ENCODE data around the gene FAM120B. TPM values are rescaled to one million over a fixed set of nuclear protein-coding genes. Genes with fewer than 3 reads are reported as not detected.

Gene FAM120B
- total RNA-seq, 1 experiment from 2014 or later: 25.2 TPM

GRCh38 chr6:170284126-170284773 lies 22.3 kb upstream of the FAM120B start:
- no peak overlapping the region for H3K27ac ChIP-seq (ENCODE audit: low read depth, low read length)
- ChIA-PET POLR2A (no interaction called here), CTCF (no interaction called here), RAD21 (ENCODE audit: low non-redundant PET in 1 of 2, low total read pairs in 2 of 2, uncharacterized antibody in 2 of 2, unreplicated experiment in 2 of 2) (no interaction called here)
- no peaks in the 10 kb centered on the region for H3K9me3 ChIP-seq (ENCODE audit: control insufficient read depth in 1 of 2, insufficient read depth in 1 of 2, low read depth in 1 of 2, low read length in 2 of 2)
- H3K9ac ChIP-seq (ENCODE audit: low read length): no peak overlapping the region
- H3K4me3 ChIP-seq (replicated peaks in 1 of 2; ENCODE audit: low read depth in 1 of 2, low read length in 2 of 2): no peak overlapping the region
- peaks cover 0 to 11% of the 10 kb centered on the region in 2 experiments; a peak in 3 of 4 replicates for H3K4me1 ChIP-seq (ENCODE audit: control insufficient read depth in 1 of 2, insufficient read depth in 2 of 2, low read length in 2 of 2)
- no peak overlapping the region for H2AFZ ChIP-seq (ENCODE audit: low read depth, low read length, poor library complexity, severe bottlenecking)
- no peak overlapping the region for H3K4me2 ChIP-seq (ENCODE audit: low read length)
- no peaks in the 10 kb centered on the region for H3K79me2 ChIP-seq (ENCODE audit: insufficient read depth, low read length)
- no peaks in the 10 kb centered on the region for H3K9me2 ChIP-seq (ENCODE audit: insufficient read depth)
- no peak for DNase-seq (ENCODE audit: low read depth, low spot score)
- intact Hi-C loops (cut with micrococcal nuclease): no loop called here
- no peaks in the 10 kb centered on the region; a peak in 1 of 4 replicates for H3K36me3 ChIP-seq (ENCODE audit: control insufficient read depth in 1 of 2, insufficient read depth in 2 of 2, low read length in 2 of 2)
- TF ChIP-seq EGR1 (IDR thresholded peaks at IDR 0.05; ENCODE audit: low read depth) (no peak), REST (IDR thresholded peaks at IDR 0.05; ENCODE audit: low read depth) (no peak), EZH2phosphoT487 (IDR thresholded peaks at IDR 0.05; ENCODE audit: borderline replicate concordance) (no peak), CEBPB (IDR thresholded peaks at IDR 0.05; ENCODE audit: low read depth) (no peak), ZFX (IDR thresholded peaks at IDR 0.05) (no peak), EZH2 (IDR thresholded peaks at IDR 0.05) (no peak), POLR2A (IDR thresholded peaks at IDR 0.05; ENCODE audit: borderline replicate concordance, extremely low read depth, insufficient read depth, insufficient read length) (no peak), MAX (IDR thresholded peaks at IDR 0.05) (no peak), SP1 (IDR thresholded peaks at IDR 0.05; ENCODE audit: low read depth) (no peak), FOSL1 (IDR thresholded peaks at IDR 0.05; ENCODE audit: low read depth) (no peak), ATF3 (IDR thresholded peaks at IDR 0.05) (no peak), RAD21 (IDR thresholded peaks at IDR 0.05; ENCODE audit: low read depth) (no peak)
- TF ChIP-seq, protein P1, sequence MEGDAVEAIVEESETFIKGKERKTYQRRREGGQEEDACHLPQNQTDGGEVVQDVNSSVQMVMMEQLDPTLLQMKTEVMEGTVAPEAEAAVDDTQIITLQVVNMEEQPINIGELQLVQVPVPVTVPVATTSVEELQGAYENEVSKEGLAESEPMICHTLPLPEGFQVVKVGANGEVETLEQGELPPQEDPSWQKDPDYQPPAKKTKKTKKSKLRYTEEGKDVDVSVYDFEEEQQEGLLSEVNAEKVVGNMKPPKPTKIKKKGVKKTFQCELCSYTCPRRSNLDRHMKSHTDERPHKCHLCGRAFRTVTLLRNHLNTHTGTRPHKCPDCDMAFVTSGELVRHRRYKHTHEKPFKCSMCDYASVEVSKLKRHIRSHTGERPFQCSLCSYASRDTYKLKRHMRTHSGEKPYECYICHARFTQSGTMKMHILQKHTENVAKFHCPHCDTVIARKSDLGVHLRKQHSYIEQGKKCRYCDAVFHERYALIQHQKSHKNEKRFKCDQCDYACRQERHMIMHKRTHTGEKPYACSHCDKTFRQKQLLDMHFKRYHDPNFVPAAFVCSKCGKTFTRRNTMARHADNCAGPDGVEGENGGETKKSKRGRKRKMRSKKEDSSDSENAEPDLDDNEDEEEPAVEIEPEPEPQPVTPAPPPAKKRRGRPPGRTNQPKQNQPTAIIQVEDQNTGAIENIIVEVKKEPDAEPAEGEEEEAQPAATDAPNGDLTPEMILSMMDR (IDR thresholded peaks at IDR 0.05 in 2 of 3, conservative IDR thresholded peaks at IDR 0.05 in 1 of 3; ENCODE audit: borderline replicate concordance in 1 of 3, insufficient read depth in 1 of 3, low read depth in 2 of 3, low read length in 2 of 3): no peak
- no TSS peak for BruUV-seq (replicated peaks)
- no peaks in the 10 kb centered on the region for H4K20me1 ChIP-seq (ENCODE audit: insufficient read depth)
- H3K27me3 ChIP-seq (ENCODE audit: insufficient read depth, low read length): no peaks in the 10 kb centered on the region
- no peak for ATAC-seq

All from HCT116 (cell line).